Panc1 (cell line): ENCODE data around the gene DGAT2L6. TPM values are rescaled to one million over a fixed set of nuclear protein-coding genes. Genes with fewer than 3 reads are reported as not detected.

Experiments
- ATAC-seq: fragments of 200-7000 bp; cut with Tn5 transposase; 2 replicates; pipeline ENCODE4 v1.9.1; 2020; ENCODE audit warnings: mild to moderate bottlenecking, moderate library complexity
- BruUV-seq: library from RNA; stranded (reverse); fragments of 400-500 nt; replicated peaks from 2 replicates; lab custom pipeline; 2021; lab: Mats Ljungman, UMichigan
- CTCF ChIA-PET: fragments of 300-600 bp; sonication (Branson Sonifier 250); formaldehyde crosslinking; loops from one replicate; lab custom pipeline; 2022; ENCODE audit warnings: antibody characterized with exemption; lab: Charles Lee
- POLR2A ChIA-PET: fragments of 300-600 bp; sonication (Branson Sonifier 250); formaldehyde crosslinking; loops from one replicate; lab custom pipeline; 2022; ENCODE audit warnings: antibody characterized with exemption; lab: Charles Lee
- DNase-seq: peaks from one replicate; pipeline ENCODE4 v3.0.0-alpha.2; 2010; ENCODE audit warnings: low read depth, low spot score
- H3K27ac ChIP-seq: 2 replicates; pipeline ENCODE4 v1.5.1; 2011; ENCODE audit warnings: mild to moderate bottlenecking, low read length, inconsistent platforms
- H3K27me3 ChIP-seq: fragments of 200-500 bp; sonication (Bioruptor generic); 2 replicates; pipeline ENCODE4 v1.6.0; 2014; ENCODE audit warnings: low read length, inconsistent platforms; ENCODE audit not compliant: control insufficient read depth, insufficient read depth
- H3K36me3 ChIP-seq: fragments of 200-500 bp; sonication (Bioruptor generic); 2 replicates; pipeline ENCODE4 v1.5.1; 2014; ENCODE audit warnings: inconsistent platforms, mild to moderate bottlenecking, low read length, moderate library complexity; ENCODE audit not compliant: control insufficient read depth, insufficient read depth
- H3K4me1 ChIP-seq: 2 replicates; pipeline ENCODE4 v1.5.1; 2011; ENCODE audit warnings: inconsistent platforms, mild to moderate bottlenecking, low read length, moderate library complexity; ENCODE audit not compliant: control insufficient read depth, insufficient read depth
- H3K4me3 ChIP-seq, 2 experiments: 2 replicates each; pipeline ENCODE4 v1.5.1; 2011 to 2012; ENCODE audit warnings: low read depth in 2 of 2, low read length in 2 of 2, mild to moderate bottlenecking in 2 of 2, inconsistent platforms in 1 of 2, moderate library complexity in 1 of 2
- H3K9me3 ChIP-seq: fragments of 200-500 bp; sonication (Bioruptor generic); 2 replicates; pipeline ENCODE4 v1.5.1; 2014; ENCODE audit warnings: low read depth, mild to moderate bottlenecking, inconsistent platforms, low read length, moderate library complexity; ENCODE audit not compliant: control insufficient read depth, insufficient read depth
- POLR2AphosphoS5 ChIP-seq: IDR thresholded peaks from 2 replicates; pipeline ENCODE4 v1.6.1; 2012; ENCODE audit warnings: mild to moderate bottlenecking, low read depth, low read length, moderate library complexity
- SIN3A ChIP-seq: IDR thresholded peaks from 2 replicates; pipeline ENCODE4 v1.6.1; 2012; ENCODE audit warnings: low read depth, mild to moderate bottlenecking, low read length, moderate library complexity, borderline replicate concordance; ENCODE audit not compliant: insufficient read depth
- TCF7L2 ChIP-seq: IDR thresholded peaks from 2 replicates; pipeline ENCODE4 v1.6.1; 2011; ENCODE audit warnings: mild to moderate bottlenecking, low read depth, low read length, inconsistent platforms
- in situ Hi-C: cut with HindIII; loops from 2 replicates; pipeline ENCODE4 v1.10.0; 2016; ENCODE audit warnings: low sequenced_read_pairs, low pct_unique_long_range_greater_than_20kb
- intact Hi-C: fragments of 100-400 bp; cut with micrococcal nuclease; formaldehyde crosslinking; loops from one replicate; pipeline ENCODE4 v1.10.0; 2022; ENCODE audit not compliant: unreplicated experiment
- total RNA-seq: library from RNA; stranded (reverse); gene quantifications from one replicate; pipeline ENCODE4 v1.2.1, GENCODE V29; 2021; ENCODE audit not compliant: unreplicated experiment
- TF ChIP-seq, protein P1 (sequence below): fragments of 450-650 bp; IDR thresholded peaks from 2 replicates; pipeline ENCODE4 v1.5.1; 2017; ENCODE audit warnings: mild to moderate bottlenecking
- TF ChIP-seq, protein P2 (sequence below), 2 experiments: IDR thresholded peaks; 2 replicates each; pipeline ENCODE4 v1.6.1; 2011 to 2012; ENCODE audit warnings: low read depth in 2 of 2, control low read depth in 1 of 2, low read length in 1 of 2, mild to moderate bottlenecking in 1 of 2, moderate library complexity in 1 of 2; ENCODE audit not compliant: insufficient read depth in 1 of 2

The DGAT2L6 gene
- total RNA-seq, 1 experiment from 2014 or later, result not detected

DNA sequence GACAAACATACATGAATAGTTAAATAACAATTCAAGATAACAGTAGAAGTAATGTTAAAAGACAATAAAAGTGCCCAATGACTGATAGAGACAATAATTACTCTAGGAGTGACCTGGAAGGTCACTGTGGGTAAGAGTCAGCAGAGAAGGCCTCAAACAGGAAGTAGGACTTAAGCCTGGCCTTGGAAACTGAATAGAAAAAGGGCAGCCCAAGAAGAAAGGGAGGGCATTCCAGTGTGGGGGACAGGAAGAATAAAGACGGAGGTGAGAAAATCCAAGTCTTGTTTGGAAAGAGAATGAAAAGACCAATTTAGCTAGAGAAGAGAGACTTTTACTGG is 76.7 kb downstream of the DGAT2L6 start:
- H3K9me3 ChIP-seq, result no peaks in the 10 kb centered on the region
- intact Hi-C loops (no loop called here), in situ Hi-C loops (no loop called here)
- TF ChIP-seq, protein P1, sequence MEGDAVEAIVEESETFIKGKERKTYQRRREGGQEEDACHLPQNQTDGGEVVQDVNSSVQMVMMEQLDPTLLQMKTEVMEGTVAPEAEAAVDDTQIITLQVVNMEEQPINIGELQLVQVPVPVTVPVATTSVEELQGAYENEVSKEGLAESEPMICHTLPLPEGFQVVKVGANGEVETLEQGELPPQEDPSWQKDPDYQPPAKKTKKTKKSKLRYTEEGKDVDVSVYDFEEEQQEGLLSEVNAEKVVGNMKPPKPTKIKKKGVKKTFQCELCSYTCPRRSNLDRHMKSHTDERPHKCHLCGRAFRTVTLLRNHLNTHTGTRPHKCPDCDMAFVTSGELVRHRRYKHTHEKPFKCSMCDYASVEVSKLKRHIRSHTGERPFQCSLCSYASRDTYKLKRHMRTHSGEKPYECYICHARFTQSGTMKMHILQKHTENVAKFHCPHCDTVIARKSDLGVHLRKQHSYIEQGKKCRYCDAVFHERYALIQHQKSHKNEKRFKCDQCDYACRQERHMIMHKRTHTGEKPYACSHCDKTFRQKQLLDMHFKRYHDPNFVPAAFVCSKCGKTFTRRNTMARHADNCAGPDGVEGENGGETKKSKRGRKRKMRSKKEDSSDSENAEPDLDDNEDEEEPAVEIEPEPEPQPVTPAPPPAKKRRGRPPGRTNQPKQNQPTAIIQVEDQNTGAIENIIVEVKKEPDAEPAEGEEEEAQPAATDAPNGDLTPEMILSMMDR, result no peak
- TF ChIP-seq TCF7L2, result no peak
- no peak for TF ChIP-seq SIN3A
- TF ChIP-seq POLR2AphosphoS5, result no peak
- TF ChIP-seq, protein P2, sequence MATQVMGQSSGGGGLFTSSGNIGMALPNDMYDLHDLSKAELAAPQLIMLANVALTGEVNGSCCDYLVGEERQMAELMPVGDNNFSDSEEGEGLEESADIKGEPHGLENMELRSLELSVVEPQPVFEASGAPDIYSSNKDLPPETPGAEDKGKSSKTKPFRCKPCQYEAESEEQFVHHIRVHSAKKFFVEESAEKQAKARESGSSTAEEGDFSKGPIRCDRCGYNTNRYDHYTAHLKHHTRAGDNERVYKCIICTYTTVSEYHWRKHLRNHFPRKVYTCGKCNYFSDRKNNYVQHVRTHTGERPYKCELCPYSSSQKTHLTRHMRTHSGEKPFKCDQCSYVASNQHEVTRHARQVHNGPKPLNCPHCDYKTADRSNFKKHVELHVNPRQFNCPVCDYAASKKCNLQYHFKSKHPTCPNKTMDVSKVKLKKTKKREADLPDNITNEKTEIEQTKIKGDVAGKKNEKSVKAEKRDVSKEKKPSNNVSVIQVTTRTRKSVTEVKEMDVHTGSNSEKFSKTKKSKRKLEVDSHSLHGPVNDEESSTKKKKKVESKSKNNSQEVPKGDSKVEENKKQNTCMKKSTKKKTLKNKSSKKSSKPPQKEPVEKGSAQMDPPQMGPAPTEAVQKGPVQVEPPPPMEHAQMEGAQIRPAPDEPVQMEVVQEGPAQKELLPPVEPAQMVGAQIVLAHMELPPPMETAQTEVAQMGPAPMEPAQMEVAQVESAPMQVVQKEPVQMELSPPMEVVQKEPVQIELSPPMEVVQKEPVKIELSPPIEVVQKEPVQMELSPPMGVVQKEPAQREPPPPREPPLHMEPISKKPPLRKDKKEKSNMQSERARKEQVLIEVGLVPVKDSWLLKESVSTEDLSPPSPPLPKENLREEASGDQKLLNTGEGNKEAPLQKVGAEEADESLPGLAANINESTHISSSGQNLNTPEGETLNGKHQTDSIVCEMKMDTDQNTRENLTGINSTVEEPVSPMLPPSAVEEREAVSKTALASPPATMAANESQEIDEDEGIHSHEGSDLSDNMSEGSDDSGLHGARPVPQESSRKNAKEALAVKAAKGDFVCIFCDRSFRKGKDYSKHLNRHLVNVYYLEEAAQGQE (IDR thresholded peaks at IDR 0.05; ENCODE audit: insufficient read depth in 1 of 2, low read depth in 2 of 2, low read length in 1 of 2), result no peak
- ChIA-PET CTCF (no interaction called here), POLR2A (no interaction called here)
- no peaks in the 10 kb centered on the region for H3K4me1 ChIP-seq
- ATAC-seq (no peak), DNase-seq (no peak)
- H3K27ac ChIP-seq, result no peak overlapping the region
- peaks cover 4% of the 10 kb centered on the region; the same call in 1 of the 2 replicates for H3K27me3 ChIP-seq
- H3K36me3 ChIP-seq, result no peaks in the 10 kb centered on the region
- no TSS peak for BruUV-seq
- H3K4me3 ChIP-seq, result no peak overlapping the region

DNA sequence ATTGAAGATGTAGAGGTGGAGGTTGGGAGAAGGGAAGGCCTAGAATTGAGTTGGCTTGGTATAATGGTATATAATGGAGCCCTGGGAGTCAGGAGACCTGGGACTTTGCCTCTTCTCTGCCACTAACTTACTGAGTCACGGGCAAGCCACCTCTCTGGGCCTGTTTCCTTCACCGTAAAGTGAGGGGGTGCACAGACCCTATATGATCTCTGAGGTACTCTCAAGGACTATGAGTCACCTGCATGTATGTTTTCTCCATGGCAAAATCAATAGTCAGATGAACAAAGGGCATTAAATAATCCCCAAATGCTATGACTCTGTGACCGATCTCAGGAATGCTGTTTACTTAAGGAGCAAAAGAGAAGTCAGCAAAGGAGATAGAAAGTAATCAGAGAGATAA is 77.6 kb downstream of the DGAT2L6 start:
- ATAC-seq (no peak), DNase-seq (no peak)
- Histone ChIP-seq H3K4me3 (no peak overlapping the region), H3K4me1 (no peaks in the 10 kb centered on the region), H3K9me3 (no peaks in the 10 kb centered on the region), H3K27ac (no peak overlapping the region), H3K36me3 (no peaks in the 10 kb centered on the region), H3K27me3 (peaks cover 4% of the 10 kb centered on the region; the same call in 1 of the 2 replicates)
- in situ Hi-C loops (no loop called here), intact Hi-C loops (no loop called here)
- ChIA-PET CTCF (no interaction called here), POLR2A (no interaction called here)
- no TSS peak for BruUV-seq
- TF ChIP-seq SIN3A, result no peak
- TF ChIP-seq, protein P1, result no peak
- no peak for TF ChIP-seq POLR2AphosphoS5
- TF ChIP-seq TCF7L2, result no peak
- TF ChIP-seq, protein P2 (IDR thresholded peaks at IDR 0.05; ENCODE audit: insufficient read depth in 1 of 2, low read depth in 2 of 2, low read length in 1 of 2), result no peak

Other genes with a start within 250 kb of the DGAT2L6 start
- not detected for gene AWAT2, start 127.5 kb upstream of the DGAT2L6 start, total RNA-seq
- not detected for gene OTUD6A, start 115.0 kb upstream of the DGAT2L6 start, total RNA-seq
- gene IGBP1, start 44.0 kb upstream of the DGAT2L6 start, total RNA-seq, result 36.9 TPM
- not detected for gene AWAT1, start 57.2 kb downstream of the DGAT2L6 start, total RNA-seq
- gene P2RY4, start 82.7 kb downstream of the DGAT2L6 start, total RNA-seq, result not detected
- not detected for gene ARR3, start 90.9 kb downstream of the DGAT2L6 start, total RNA-seq
- gene RAB41, start 104.7 kb downstream of the DGAT2L6 start, total RNA-seq, result not detected
- 102 TPM for gene PDZD11, start 112.4 kb downstream of the DGAT2L6 start, total RNA-seq
- 62.6 TPM for gene KIF4A, start 112.6 kb downstream of the DGAT2L6 start, total RNA-seq
- 0.33 TPM for gene GDPD2, start 245.8 kb downstream of the DGAT2L6 start, total RNA-seq